A673 (cell line): ENCODE results near the gene CFAP97D2. TPM values are rescaled to one million over a fixed set of nuclear protein-coding genes. Genes with fewer than 3 reads are reported as not detected.

Experiments
- BruUV-seq: library from RNA; stranded (reverse); fragments of 400-500 nt; replicated peaks from 2 replicates; lab custom pipeline; 2021; lab: Mats Ljungman, UMichigan
- CTCF ChIA-PET: fragments of 300-600 bp; sonication (Branson Sonifier 250); formaldehyde crosslinking; loops from one replicate; lab custom pipeline; 2022; ENCODE audit warnings: antibody characterized with exemption; lab: Charles Lee
- POLR2A ChIA-PET: fragments of 300-600 bp; sonication (Branson Sonifier 250); formaldehyde crosslinking; loops from one replicate; lab custom pipeline; 2022; ENCODE audit warnings: antibody characterized with exemption; ENCODE audit not compliant: low non-redundant PET; lab: Charles Lee
- DNase-seq: peaks from one replicate; pipeline ENCODE4 v3.0.0-alpha.2; 2015; ENCODE audit warnings: low spot score
- H3K27ac ChIP-seq: fragments of 200-600 bp; sonication (generic); 2 replicates; pipeline ENCODE4 v1.5.1; 2016; ENCODE audit warnings: mixed run types, low read depth, mild to moderate bottlenecking, mixed read lengths, antibody characterized with exemption, low read length; ENCODE audit not compliant: poor library complexity, severe bottlenecking
- H3K27me3 ChIP-seq: fragments of 200-600 bp; sonication (generic); replicated peaks from 2 replicates; pipeline ENCODE4 v1.6.1; 2017; ENCODE audit warnings: mixed run types, low read depth, mild to moderate bottlenecking, mixed read lengths, antibody characterized with exemption, low read length; ENCODE audit not compliant: insufficient read depth, poor library complexity
- H3K36me3 ChIP-seq: fragments of 200-600 bp; sonication (generic); 2 replicates; pipeline ENCODE4 v1.6.1; 2016; ENCODE audit warnings: mixed run types, mild to moderate bottlenecking, mixed read lengths, antibody characterized with exemption, low read length; ENCODE audit not compliant: insufficient read depth, poor library complexity, severe bottlenecking
- H3K4me1 ChIP-seq: fragments of 200-600 bp; sonication (generic); 2 replicates; pipeline ENCODE4 v1.6.1; 2017; ENCODE audit warnings: mixed run types, mild to moderate bottlenecking, mixed read lengths, antibody characterized with exemption, low read length; ENCODE audit not compliant: insufficient read depth, poor library complexity, severe bottlenecking
- H3K4me3 ChIP-seq: fragments of 200-600 bp; sonication (generic); 2 replicates; pipeline ENCODE4 v1.5.1; 2016; ENCODE audit warnings: low read depth, mixed run types, mild to moderate bottlenecking, mixed read lengths, low read length; ENCODE audit not compliant: poor library complexity, severe bottlenecking
- H3K9me3 ChIP-seq: fragments of 200-600 bp; sonication (generic); 2 replicates; pipeline ENCODE4 v1.6.1; 2016; ENCODE audit warnings: mixed run types, low read depth, mild to moderate bottlenecking, mixed read lengths, antibody characterized with exemption, low read length; ENCODE audit not compliant: poor library complexity, severe bottlenecking
- EZH2 ChIP-seq: fragments of 200-600 bp; sonication (generic); IDR thresholded peaks from 2 replicates; pipeline ENCODE4 v1.6.1; 2017; ENCODE audit warnings: borderline replicate concordance, low read depth, mild to moderate bottlenecking, mixed read lengths, antibody characterized with exemption, low read length; ENCODE audit not compliant: poor library complexity, severe bottlenecking
- intact Hi-C: fragments of 100-400 bp; cut with micrococcal nuclease; formaldehyde crosslinking; loops from one replicate; pipeline ENCODE4 v1.10.0; 2022; ENCODE audit not compliant: unreplicated experiment
- total RNA-seq: library from RNA; stranded (reverse); gene quantifications from 2 replicates; pipeline ENCODE4 v1.2.3, GENCODE V29; 2021
- TF ChIP-seq, protein P1 (sequence below): fragments of 300-800, 200-600 bp; sonication (generic); conservative IDR thresholded peaks from 2 replicates; pipeline ENCODE4 v1.5.1; 2017; ENCODE audit warnings: low read depth, mild to moderate bottlenecking, antibody characterized with exemption, low read length, moderate library complexity, mixed read lengths

CFAP97D2 gene
- total RNA-seq, 1 experiment from 2014 or later: not detected

DNA sequence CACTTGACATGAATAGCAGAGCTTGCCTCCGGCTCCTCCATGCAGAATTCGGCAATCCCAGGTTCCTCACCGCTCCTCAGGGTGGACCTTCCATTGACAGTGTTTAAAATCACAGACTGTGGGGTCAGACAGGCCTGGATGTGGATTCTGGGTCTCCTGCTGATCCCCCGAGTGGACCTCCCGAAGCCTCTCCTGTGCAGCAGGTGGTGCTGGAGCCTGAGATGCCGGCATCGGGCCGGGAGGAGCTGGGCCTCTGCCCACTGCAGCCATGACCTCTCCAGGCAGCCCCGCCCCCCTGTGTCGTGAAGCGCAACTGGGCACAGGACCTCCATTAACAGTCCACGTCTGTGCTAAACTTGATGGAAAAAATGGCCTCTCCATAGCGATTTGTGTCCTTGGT, 45.1 kb downstream of the CFAP97D2 start:
- POLR2A ChIA-PET: no interaction called here
- CTCF ChIA-PET: no interaction called here
- no peaks in the 10 kb centered on the region for H3K36me3 ChIP-seq
- H3K4me1 ChIP-seq: no peaks in the 10 kb centered on the region
- no TSS peak for BruUV-seq
- H3K9me3 ChIP-seq: no peaks in the 10 kb centered on the region
- TF ChIP-seq, protein P1, sequence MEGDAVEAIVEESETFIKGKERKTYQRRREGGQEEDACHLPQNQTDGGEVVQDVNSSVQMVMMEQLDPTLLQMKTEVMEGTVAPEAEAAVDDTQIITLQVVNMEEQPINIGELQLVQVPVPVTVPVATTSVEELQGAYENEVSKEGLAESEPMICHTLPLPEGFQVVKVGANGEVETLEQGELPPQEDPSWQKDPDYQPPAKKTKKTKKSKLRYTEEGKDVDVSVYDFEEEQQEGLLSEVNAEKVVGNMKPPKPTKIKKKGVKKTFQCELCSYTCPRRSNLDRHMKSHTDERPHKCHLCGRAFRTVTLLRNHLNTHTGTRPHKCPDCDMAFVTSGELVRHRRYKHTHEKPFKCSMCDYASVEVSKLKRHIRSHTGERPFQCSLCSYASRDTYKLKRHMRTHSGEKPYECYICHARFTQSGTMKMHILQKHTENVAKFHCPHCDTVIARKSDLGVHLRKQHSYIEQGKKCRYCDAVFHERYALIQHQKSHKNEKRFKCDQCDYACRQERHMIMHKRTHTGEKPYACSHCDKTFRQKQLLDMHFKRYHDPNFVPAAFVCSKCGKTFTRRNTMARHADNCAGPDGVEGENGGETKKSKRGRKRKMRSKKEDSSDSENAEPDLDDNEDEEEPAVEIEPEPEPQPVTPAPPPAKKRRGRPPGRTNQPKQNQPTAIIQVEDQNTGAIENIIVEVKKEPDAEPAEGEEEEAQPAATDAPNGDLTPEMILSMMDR: no peak
- TF ChIP-seq EZH2: no peak
- no peaks in the 10 kb centered on the region for H3K27me3 ChIP-seq
- no peak overlapping the region for H3K27ac ChIP-seq
- H3K4me3 ChIP-seq: no peak overlapping the region
- no peak for DNase-seq
- intact Hi-C loops: no loop called here

DNA sequence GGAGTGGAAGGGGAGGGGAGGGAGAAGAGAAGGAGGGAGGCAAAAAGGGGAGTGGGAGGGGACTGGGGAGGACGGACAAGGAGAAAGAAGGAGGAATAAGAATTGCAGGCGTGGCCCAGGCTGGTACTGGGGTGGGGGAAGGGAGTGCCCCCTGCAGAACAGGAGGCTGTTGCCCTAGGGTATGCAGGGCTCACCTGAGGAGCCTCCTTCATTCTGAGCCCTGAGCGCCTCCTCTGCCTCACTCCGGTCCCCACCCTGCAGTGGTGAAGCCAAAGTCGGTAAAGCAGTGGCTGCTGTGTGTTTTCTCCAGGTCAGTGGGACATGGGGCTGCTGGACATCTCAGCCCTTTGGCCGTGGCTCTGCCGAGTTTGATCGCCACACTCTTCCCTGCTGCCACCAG, 46.6 kb downstream of the CFAP97D2 start:
- DNase-seq: no peak
- POLR2A ChIA-PET: no interaction called here
- Histone ChIP-seq H3K4me3 (no peak overlapping the region), H3K9me3 (no peaks in the 10 kb centered on the region), H3K27ac (no peak overlapping the region), H3K4me1 (peaks cover 6% of the 10 kb centered on the region), H3K27me3 (no peaks in the 10 kb centered on the region), H3K36me3 (no peaks in the 10 kb centered on the region)
- intact Hi-C loops: loop anchor here (2.0 to 5.0 kb wide), 3 partner anchors 93 to 1283 kb away; partner anchors contain the start of gene RASA3
- BruUV-seq: no TSS peak
- TF ChIP-seq, protein P1: no peak
- no peak for TF ChIP-seq EZH2
- CTCF ChIA-PET: no interaction called here

GRCh38 chr13:114226088-114226487, 47.0 kb downstream of the CFAP97D2 start:
- Histone ChIP-seq H3K4me1 (peaks cover 9% of the 10 kb centered on the region), H3K27me3 (no peaks in the 10 kb centered on the region), H3K27ac (no peak overlapping the region), H3K36me3 (no peaks in the 10 kb centered on the region), H3K4me3 (no peak overlapping the region), H3K9me3 (no peaks in the 10 kb centered on the region)
- DNase-seq: no peak
- ChIA-PET POLR2A (no interaction called here), CTCF (no interaction called here)
- intact Hi-C loops: loop anchor here (2.0 to 5.0 kb wide), 3 partner anchors 94 to 1284 kb away; partner anchors contain the start of gene RASA3
- TF ChIP-seq EZH2: no peak
- TF ChIP-seq, protein P1: no peak
- BruUV-seq: no TSS peak
